Measurements from ENCODE around the gene FGFR4.

DNA sequence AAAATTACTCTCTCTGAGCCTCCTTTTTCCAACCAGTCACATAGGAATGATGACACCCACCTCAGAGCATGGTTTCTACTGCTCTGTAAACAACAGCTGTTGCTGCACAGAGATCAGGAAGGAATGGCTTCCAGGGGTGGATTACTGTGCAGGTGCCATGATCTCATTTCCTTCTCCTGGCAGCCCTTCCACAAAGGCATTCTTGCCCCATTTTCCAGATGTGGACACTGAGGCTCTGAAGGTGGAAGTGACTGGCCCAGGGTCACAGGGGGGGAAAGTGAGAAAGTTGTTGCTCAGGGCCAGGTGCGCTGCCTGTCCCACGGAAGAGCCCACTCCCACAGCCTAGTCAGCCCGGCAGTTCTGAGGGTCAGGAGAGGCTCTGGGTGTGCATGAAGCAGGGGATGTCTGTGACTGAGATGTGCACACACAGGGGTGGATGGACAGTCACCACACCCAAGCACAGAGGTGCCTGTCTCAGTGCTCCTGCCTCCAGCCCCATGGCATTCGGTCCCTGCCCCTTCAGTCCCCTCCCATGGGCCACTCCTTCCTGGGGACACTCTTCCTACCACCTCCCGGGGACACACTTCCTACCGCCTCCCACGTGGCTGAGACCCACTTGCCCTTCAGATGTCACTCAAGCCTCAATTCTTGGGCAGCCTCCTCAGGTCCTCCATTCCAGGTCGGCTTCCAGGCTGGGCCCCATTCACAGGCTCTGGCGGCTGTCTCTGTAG, 17.0 kb downstream of the FGFR4 start:
- TF ChIP-seq, protein P1, sequence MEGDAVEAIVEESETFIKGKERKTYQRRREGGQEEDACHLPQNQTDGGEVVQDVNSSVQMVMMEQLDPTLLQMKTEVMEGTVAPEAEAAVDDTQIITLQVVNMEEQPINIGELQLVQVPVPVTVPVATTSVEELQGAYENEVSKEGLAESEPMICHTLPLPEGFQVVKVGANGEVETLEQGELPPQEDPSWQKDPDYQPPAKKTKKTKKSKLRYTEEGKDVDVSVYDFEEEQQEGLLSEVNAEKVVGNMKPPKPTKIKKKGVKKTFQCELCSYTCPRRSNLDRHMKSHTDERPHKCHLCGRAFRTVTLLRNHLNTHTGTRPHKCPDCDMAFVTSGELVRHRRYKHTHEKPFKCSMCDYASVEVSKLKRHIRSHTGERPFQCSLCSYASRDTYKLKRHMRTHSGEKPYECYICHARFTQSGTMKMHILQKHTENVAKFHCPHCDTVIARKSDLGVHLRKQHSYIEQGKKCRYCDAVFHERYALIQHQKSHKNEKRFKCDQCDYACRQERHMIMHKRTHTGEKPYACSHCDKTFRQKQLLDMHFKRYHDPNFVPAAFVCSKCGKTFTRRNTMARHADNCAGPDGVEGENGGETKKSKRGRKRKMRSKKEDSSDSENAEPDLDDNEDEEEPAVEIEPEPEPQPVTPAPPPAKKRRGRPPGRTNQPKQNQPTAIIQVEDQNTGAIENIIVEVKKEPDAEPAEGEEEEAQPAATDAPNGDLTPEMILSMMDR (IDR thresholded peaks at IDR 0.05), result no peak
- no peak for TF ChIP-seq POLR2A (IDR thresholded peaks at IDR 0.05)

Data from body of pancreas (tissue), 4 donors.